ENCODE measurements around the gene FAM20B.
"Not testable (repeated sequence)": the region's sequence is repeated elsewhere in the genome, so short reads cannot be mapped to it uniquely, and the experiment has no call there.

Gene FAM20B

GRCh38 chr1:179023946-179024650 is 1.6 kb upstream of the FAM20B start:
- DNase-seq (ENCODE audit: low spot score), result no peak

DNA sequence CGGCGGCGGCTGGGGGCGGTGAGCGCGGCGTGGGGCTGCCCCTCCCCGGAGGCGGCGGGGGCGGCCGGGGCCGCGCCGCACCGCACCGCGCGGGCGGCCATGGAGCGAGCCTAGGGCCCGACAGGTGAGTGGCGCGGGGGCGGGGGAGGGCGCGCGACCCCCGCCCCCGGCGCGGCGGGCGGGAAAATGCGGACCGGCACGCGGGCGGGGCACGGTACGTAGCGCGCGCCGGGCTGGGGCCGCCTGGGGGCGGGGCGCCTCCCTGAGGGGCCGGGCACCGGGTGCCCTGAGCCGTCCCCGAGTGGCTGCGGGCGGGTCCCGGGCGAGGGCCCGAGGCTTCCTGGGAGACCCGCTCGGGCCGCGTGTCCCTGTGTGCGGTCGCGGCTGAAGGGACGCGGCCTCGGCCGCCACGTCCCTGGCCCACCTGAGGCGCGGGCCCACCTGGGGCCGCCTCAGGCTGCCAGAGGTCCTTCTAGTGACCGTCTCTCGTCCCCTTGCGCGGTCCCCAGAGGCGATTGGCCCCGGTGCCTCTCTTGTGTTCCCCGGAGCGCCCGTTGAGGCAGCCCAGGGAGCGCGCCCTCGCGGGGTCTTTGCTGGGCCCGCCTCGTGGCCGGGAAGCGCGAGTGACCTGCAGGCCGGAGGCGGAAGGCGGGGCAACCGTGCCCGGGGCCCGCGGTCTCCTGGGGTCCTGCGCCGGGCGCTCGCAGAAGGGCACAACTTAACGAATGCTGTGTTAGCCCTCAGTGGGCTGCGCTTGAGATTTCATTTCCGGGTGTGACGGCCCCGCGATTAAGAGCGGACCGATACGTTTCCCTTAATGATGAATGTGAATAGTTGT is 500 bp downstream of the FAM20B start:
- no peak for DNase-seq (ENCODE audit: low spot score)

GRCh38 chr1:179026813-179027669 is 1.3 kb downstream of the FAM20B start:
- DNase-seq (ENCODE audit: low spot score), result no peak

- DNase-seq (ENCODE audit: low spot score), result no peak
Observed at GRCh38 chr1:179029321-179029759, 3.6 kb downstream of the FAM20B start.

- DNase-seq (ENCODE audit: low spot score), result no peak
Observed at GRCh38 chr1:179030130-179030529, 4.4 kb downstream of the FAM20B start.

DNA sequence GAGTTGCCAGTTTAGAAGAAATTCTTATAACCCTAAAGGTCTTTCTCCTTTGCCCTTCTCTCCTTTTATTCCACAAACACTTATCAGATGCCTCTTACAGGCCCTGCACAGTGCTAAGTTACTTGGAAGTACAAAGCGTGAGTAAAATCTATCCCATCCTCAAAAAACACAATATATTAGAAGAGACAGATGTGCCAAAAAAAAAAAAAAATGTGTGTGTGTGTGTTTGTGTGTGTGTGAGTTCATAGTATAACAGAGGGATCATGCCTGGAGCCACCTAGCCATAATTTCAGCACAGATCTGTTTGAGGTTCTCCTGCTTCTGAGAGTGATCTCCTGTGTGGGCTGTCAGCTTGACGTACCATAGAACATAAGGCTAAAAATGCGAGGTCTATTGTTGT is 5.0 kb downstream of the FAM20B start:
- DNase-seq (ENCODE audit: low spot score), result no peak

- DNase-seq (ENCODE audit: low spot score), result no peak
Observed at GRCh38 chr1:179031284-179031683, 5.6 kb downstream of the FAM20B start.

DNA sequence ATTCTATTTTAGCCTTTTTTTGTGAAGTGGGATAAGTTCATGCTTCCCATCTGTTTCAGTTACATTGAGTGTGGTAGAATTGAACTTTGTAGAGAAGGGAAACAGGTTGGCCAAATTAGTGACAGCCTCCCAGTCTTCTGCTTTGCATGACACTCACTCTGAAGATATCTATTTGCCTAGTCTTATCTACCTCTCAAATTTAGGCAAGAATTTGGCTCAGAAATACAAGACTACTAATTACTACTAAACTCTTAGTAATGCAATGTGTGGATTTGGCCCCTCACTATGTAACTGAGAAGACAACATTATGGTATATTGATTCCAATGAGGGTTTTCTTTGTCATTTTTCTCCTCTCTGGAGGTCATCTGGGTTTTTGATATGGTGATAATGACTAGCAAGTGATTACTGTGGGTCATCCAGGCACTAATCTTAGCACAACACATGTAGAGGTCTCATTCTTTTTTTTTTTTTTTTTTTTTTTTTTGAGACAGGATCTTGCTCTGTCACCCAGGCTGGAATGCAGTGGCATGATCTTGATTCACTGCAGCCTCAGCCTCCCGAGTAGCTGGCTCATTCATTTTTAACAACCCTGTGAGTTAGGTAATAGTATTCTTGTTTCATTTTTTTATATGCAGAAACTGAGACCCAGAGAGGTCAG is 6.3 kb downstream of the FAM20B start:
- DNase-seq (ENCODE audit: low spot score), result no peak

DNA sequence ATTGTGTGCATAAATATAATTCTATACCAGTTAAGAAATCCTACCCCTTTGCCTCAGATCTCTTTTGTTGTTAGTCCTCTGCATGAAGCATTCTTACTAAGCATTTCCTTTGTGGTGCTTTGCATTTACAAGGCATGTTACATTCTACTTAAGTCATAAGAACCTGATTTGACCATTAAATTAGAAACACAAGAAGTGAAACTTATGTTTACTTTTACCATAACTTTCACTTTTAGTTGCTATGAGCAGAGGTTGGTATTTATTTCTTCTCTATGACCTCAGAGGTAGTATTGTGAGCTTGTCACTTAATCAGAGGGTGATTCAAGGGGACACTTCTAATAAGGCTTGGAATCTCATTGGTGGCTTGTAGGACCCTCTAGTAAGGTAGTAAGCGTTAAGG is 9.0 kb downstream of the FAM20B start:
- peak; percentile 42 for DNase-seq (ENCODE audit: low spot score)

- DNase-seq (ENCODE audit: low spot score), result no peak
Observed at GRCh38 chr1:179036844-179037465, 11.3 kb downstream of the FAM20B start.

GRCh38 chr1:179038528-179039281 is 13.0 kb downstream of the FAM20B start:
- no peak for DNase-seq (ENCODE audit: low spot score)

GRCh38 chr1:179039502-179040174 is 13.9 kb downstream of the FAM20B start:
- not testable (repeated sequence) for DNase-seq (ENCODE audit: low spot score)

DNA sequence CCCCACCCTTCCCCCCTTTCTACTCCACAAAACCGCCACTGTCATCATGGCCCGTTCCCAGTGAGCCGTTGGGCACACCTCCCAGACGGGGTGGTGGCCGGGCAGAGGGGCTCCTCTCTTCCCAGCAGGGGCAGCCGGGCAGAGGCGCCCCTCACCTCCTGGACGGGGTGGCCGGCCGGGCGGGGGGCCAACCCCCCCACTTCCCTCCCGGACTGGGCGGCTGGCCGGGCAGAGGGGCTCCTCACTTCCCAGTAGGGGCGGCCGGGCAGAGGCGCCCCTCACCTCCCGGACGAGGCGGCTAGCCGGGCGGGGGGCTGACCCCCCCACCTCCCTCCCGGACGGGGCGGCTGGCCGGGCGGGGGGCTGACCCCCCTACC is 14.5 kb downstream of the FAM20B start:
- DNase-seq (ENCODE audit: low spot score), result not testable (repeated sequence)

- no peak for DNase-seq (ENCODE audit: low spot score)
Observed at GRCh38 chr1:179042087-179042486, 16.4 kb downstream of the FAM20B start.

DNA sequence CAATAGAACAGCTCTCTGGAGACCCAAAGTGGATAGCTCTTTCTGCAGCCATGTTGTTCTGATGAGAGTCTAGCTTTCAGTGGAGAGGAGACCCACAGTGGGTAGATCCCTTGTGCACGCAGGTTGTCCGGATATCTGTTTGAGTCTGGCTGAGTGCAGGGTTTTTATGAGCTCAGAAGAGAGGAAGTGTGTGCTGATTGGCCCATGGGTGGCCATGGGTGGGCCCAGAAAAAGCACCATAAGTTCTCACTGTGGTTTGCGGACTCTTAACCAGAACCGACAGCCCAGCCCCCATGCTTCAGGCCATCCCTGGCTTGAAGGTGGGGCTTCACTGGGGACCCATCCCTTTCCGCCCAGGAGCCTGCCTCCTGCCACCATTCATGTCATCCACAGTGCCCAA is 17.0 kb downstream of the FAM20B start:
- no peak for DNase-seq (ENCODE audit: low spot score)

DNA sequence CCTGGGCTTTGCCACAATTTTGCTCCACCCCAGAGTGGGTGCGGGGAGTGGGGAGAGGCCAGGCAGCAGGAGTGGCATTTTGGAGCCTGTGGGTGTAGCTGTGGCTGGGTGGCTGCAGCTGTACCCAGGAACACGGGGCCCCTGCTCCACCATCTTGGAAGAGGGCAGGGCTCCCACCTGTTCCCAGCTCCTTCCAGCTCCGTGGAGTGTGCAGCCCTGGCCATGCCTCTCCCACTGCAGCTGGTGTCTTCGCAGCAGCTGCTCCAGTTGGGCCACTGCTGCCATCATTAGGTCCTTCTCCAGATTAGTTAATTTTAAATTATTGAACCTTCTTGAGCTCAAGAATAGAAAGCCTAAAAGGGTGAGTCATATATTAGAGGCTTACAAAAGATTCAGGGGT is 17.6 kb downstream of the FAM20B start:
- DNase-seq (ENCODE audit: low spot score), result no peak

- no peak for DNase-seq (ENCODE audit: low spot score)
Observed at GRCh38 chr1:179043907-179044306, 18.2 kb downstream of the FAM20B start.

GRCh38 chr1:179046808-179047635 is 21.3 kb downstream of the FAM20B start:
- DNase-seq (ENCODE audit: low spot score), result no peak

GRCh38 chr1:179047636-179047997 is 21.9 kb downstream of the FAM20B start:
- DNase-seq (ENCODE audit: low spot score), result no peak
